Esophagus squamous epithelium (tissue), 5 donors: ENCODE data around the gene ABCC12. TPM values are rescaled to one million over a fixed set of nuclear protein-coding genes. Genes with fewer than 3 reads are reported as not detected.

ENCODE experiments used
- DNase-seq: peaks from one replicate; lab custom pipeline; 2025; lab: John Stamatoyannopoulos, UW
- H3K27ac ChIP-seq, 4 donors: fragments of 200-600 bp; sonication (generic); one replicate each; pipeline ENCODE4 v1.5.1; 2016 to 2019; ENCODE audit warnings: mild to moderate bottlenecking in 1 of 4
- H3K27me3 ChIP-seq, 4 donors: fragments of 200-600 bp; sonication (generic); 1 replicate in 3 of 4; 2 replicates in 1 of 4; pipeline versions ENCODE4 v1.5.1 to v1.6.0; 2017 to 2021; ENCODE audit warnings: antibody characterized with exemption in 1 of 4
- H3K36me3 ChIP-seq, 3 donors: fragments of 200-600 bp; sonication (generic); one replicate each; pipeline ENCODE4 v1.5.1; 2016 to 2019
- H3K4me1 ChIP-seq, 3 donors: fragments of 200-600 bp; sonication (generic); one replicate each; pipeline ENCODE4 v1.5.1; 2017 to 2019
- H3K4me3 ChIP-seq, 4 donors: fragments of 200-600 bp; sonication (generic); 1 replicate in 3 of 4; 2 replicates in 1 of 4; pipeline ENCODE4 v1.5.1; 2016 to 2019; ENCODE audit warnings: mild to moderate bottlenecking in 2 of 4, moderate library complexity in 1 of 4
- H3K9me3 ChIP-seq, 3 donors: fragments of 200-600 bp; sonication (generic); one replicate each; pipeline ENCODE4 v1.5.1; 2016 to 2019
- CTCF ChIP-seq, 6 experiments: fragments of 450-650 bp in 4 of 6; fragments of 200-600 bp in 2 of 6; sonication (generic) in 2 of 6; IDR thresholded peaks; one replicate each; pipeline ENCODE4 v1.5.1; 2016 to 2019; ENCODE audit warnings: antibody characterized with exemption in 6 of 6, mild to moderate bottlenecking in 4 of 6, moderate library complexity in 4 of 6
- POLR2A ChIP-seq, 4 donors: fragments of 450-650 bp; IDR thresholded peaks; one replicate each; pipeline ENCODE4 v1.6.1; 2017; ENCODE audit warnings: antibody characterized with exemption in 4 of 4, mild to moderate bottlenecking in 4 of 4, moderate library complexity in 3 of 4
- WGBS, 2 donors: methylation state at CpG; one replicate each; pipeline ENCODE4 v1.1.5; 2018; 5-methylcytosine and 5-hydroxymethylcytosine counted together
- intact Hi-C: fragments of 100-400 bp; cut with DNase I; formaldehyde crosslinking; loops from one replicate; pipeline ENCODE4 v1.15.0; 2022
- total RNA-seq, 4 donors: library from RNA; depleted of rRNA; stranded (reverse); fragments of >200 nt; gene quantifications; one replicate each; pipeline ENCODE4 v1.1.0, GENCODE V29; 2016
- donor health status: DM: yes; HTN: yes; CAD: no.

The ABCC12 gene
- total RNA-seq, 4 donors from 2014 or later, result not detected

GRCh38 chr16:48123104-48123788 is 32.5 kb downstream of the ABCC12 start:
- peaks cover 0 to 11% (median 0%) of the 10 kb centered on the region in 3 donors for H3K4me1 ChIP-seq
- no peak for DNase-seq
- intact Hi-C loops, result no loop called here
- no peak for TF ChIP-seq CTCF (IDR thresholded peaks at IDR 0.05)
- no peak for TF ChIP-seq POLR2A (IDR thresholded peaks at IDR 0.05)
- peaks cover 0 to 14% (median 0%) of the 10 kb centered on the region in 4 donors for H3K27me3 ChIP-seq
- no peaks in the 10 kb centered on the region for H3K36me3 ChIP-seq
- H3K9me3 ChIP-seq, result no peaks in the 10 kb centered on the region
- no peak overlapping the region for H3K27ac ChIP-seq
- WGBS, 2 donors, result 16 to 37% methylated on average over 3 to 5 of the region's 5 CpGs
- H3K4me3 ChIP-seq, result no peak overlapping the region

GRCh38 chr16:48121276-48121675 is 34.5 kb downstream of the ABCC12 start:
- no peak for TF ChIP-seq CTCF (IDR thresholded peaks at IDR 0.05)
- TF ChIP-seq POLR2A (IDR thresholded peaks at IDR 0.05), result no peak
- 83 to 86% methylated on average over 5 of the region's 5 CpGs for WGBS, 2 donors
- Histone ChIP-seq H3K4me1 (no peaks in the 10 kb centered on the region), H3K9me3 (no peaks in the 10 kb centered on the region), H3K4me3 (no peak overlapping the region), H3K27ac (no peak overlapping the region), H3K27me3 (peaks cover 0 to 15% (median 0%) of the 10 kb centered on the region in 4 donors), H3K36me3 (no peaks in the 10 kb centered on the region)
- intact Hi-C loops, result no loop called here
- DNase-seq, result no peak

- 82 to 90% methylated on average over 2 of the region's 2 CpGs for WGBS, 2 donors
- TF ChIP-seq POLR2A (IDR thresholded peaks at IDR 0.05) (no peak), CTCF (IDR thresholded peaks at IDR 0.05) (no peak)
- H3K27ac ChIP-seq, result no peak overlapping the region
- H3K27me3 ChIP-seq, result peaks cover 0 to 27% (median 0%) of the 10 kb centered on the region in 4 donors
- H3K36me3 ChIP-seq, result no peaks in the 10 kb centered on the region
- no peaks in the 10 kb centered on the region for H3K4me1 ChIP-seq
- intact Hi-C loops, result no loop called here
- H3K4me3 ChIP-seq, result no peak overlapping the region
- no peaks in the 10 kb centered on the region for H3K9me3 ChIP-seq
- no peak for DNase-seq
Measured at GRCh38 chr16:48118841-48119240, 37.0 kb downstream of the ABCC12 start.

GRCh38 chr16:48117217-48118105 is 38.3 kb downstream of the ABCC12 start:
- peaks cover 0 to 27% (median 0%) of the 10 kb centered on the region in 4 donors for H3K27me3 ChIP-seq
- intact Hi-C loops, result no loop called here
- H3K36me3 ChIP-seq, result no peaks in the 10 kb centered on the region
- no peak for DNase-seq
- 62% methylated on average over 10 of the region's 22 CpGs; no CpG with 5 or more reads in 1 of the 2 donors for WGBS, 2 donors
- TF ChIP-seq POLR2A (IDR thresholded peaks at IDR 0.05) (no peak), CTCF (IDR thresholded peaks at IDR 0.05) (peak in 3 of 6 experiments; percentile 32 to 48 (median 35))
- H3K27ac ChIP-seq, result no peak overlapping the region
- no peak overlapping the region for H3K4me3 ChIP-seq
- H3K4me1 ChIP-seq, result no peaks in the 10 kb centered on the region
- no peaks in the 10 kb centered on the region for H3K9me3 ChIP-seq

GRCh38 chr16:48115299-48115698 is 40.5 kb downstream of the ABCC12 start:
- H3K4me1 ChIP-seq, result no peaks in the 10 kb centered on the region
- H3K27me3 ChIP-seq, result peaks cover 0 to 49% (median 0%) of the 10 kb centered on the region in 4 donors
- no peak for TF ChIP-seq POLR2A (IDR thresholded peaks at IDR 0.05)
- TF ChIP-seq CTCF (IDR thresholded peaks at IDR 0.05), result no peak
- H3K4me3 ChIP-seq, result no peak overlapping the region
- H3K36me3 ChIP-seq, result no peaks in the 10 kb centered on the region
- H3K9me3 ChIP-seq, result no peaks in the 10 kb centered on the region
- intact Hi-C loops, result no loop called here
- WGBS, 2 donors, result 86 to 100% methylated on average over 4 to 8 of the region's 14 CpGs
- no peak for DNase-seq
- H3K27ac ChIP-seq, result no peak overlapping the region
